SK-N-MC (cell line): ENCODE measurements around the gene SLC47A1.

Experiments
- EZH2 ChIP-seq: fragments of 200-600 bp; sonication (generic); IDR thresholded peaks from one replicate; pipeline ENCODE4 v1.6.1; 2017; ENCODE audit warnings: antibody characterized with exemption
- FOXP2 ChIP-seq: optimal IDR thresholded peaks from 2 replicates; pipeline ENCODE3; 2011; ENCODE audit warnings: mild to moderate bottlenecking, moderate library complexity; ENCODE audit not compliant: insufficient read depth; ENCODE audit errors: extremely low read length, control extremely low read depth
- POLR2AphosphoS5 ChIP-seq: IDR thresholded peaks from 2 replicates; pipeline ENCODE4 v1.6.1; 2012; ENCODE audit warnings: mild to moderate bottlenecking, low read depth, low read length, borderline replicate concordance

- TF ChIP-seq EZH2 = no peak
- TF ChIP-seq POLR2AphosphoS5 = no peak
- TF ChIP-seq FOXP2 = no peak
Observed at GRCh38 chr17:19621697-19622096, 88.0 kb downstream of the SLC47A1 start.
